ENCODE results near the gene PROC.

PROC gene

GRCh38 chr2:127418300-127419111 lies at the start of gene PROC:
Gene PROC (plus strand): TSS chr2:127418427. CDS start chr2:127419943, 1,516 bp downstream.
- Histone ChIP-seq H3K27ac (ENCODE audit: low read length) (peak within 1 kb of the TSS; percentile 94), H3K9me3 (ENCODE audit: insufficient read depth, low read length, severe bottlenecking) (no peaks in the 10 kb centered on the region), H3K79me2 (ENCODE audit: insufficient read depth, low read length) (no peaks in the 10 kb centered on the region), H3K36me3 (ENCODE audit: insufficient read depth, low read length) (no peaks in the 10 kb centered on the region), H3K9ac (ENCODE audit: low read depth, low read length) (peak within 1 kb of the TSS; percentile 61), H2AFZ (ENCODE audit: low read depth, low read length) (peak within 1 kb of the TSS; percentile 35; the same call in 1 of the 2 replicates), H3K27me3 (ENCODE audit: insufficient read depth, low read length, poor library complexity) (peaks cover 13% of the 10 kb centered on the region), H3K4me3 (ENCODE audit: low read depth in 1 of 2, low read length in 2 of 2) (peak within 1 kb of the TSS in 1 of 2 experiments; percentile 53; a peak in 2 of 4 replicates), H3K4me2 (ENCODE audit: insufficient read depth, low read length) (peak within 1 kb of the TSS; percentile 75), H3K4me1 (ENCODE audit: insufficient read depth, low read length) (peaks cover 54% of the 10 kb centered on the region), H4K20me1 (ENCODE audit: insufficient read depth, low read length) (no peaks in the 10 kb centered on the region)
- ATAC-seq (ENCODE audit: insufficient read depth, low read depth): no peak
- no peak for DNase-seq
- TF ChIP-seq, protein P1, sequence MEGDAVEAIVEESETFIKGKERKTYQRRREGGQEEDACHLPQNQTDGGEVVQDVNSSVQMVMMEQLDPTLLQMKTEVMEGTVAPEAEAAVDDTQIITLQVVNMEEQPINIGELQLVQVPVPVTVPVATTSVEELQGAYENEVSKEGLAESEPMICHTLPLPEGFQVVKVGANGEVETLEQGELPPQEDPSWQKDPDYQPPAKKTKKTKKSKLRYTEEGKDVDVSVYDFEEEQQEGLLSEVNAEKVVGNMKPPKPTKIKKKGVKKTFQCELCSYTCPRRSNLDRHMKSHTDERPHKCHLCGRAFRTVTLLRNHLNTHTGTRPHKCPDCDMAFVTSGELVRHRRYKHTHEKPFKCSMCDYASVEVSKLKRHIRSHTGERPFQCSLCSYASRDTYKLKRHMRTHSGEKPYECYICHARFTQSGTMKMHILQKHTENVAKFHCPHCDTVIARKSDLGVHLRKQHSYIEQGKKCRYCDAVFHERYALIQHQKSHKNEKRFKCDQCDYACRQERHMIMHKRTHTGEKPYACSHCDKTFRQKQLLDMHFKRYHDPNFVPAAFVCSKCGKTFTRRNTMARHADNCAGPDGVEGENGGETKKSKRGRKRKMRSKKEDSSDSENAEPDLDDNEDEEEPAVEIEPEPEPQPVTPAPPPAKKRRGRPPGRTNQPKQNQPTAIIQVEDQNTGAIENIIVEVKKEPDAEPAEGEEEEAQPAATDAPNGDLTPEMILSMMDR (IDR thresholded peaks at IDR 0.05; ENCODE audit: borderline replicate concordance, extremely low read depth, low read length, poor library complexity, severe bottlenecking): no peak
- TF ChIP-seq EZH2 (IDR thresholded peaks at IDR 0.05; ENCODE audit: borderline replicate concordance, low read depth, low read length, severe bottlenecking): no peak

DNA sequence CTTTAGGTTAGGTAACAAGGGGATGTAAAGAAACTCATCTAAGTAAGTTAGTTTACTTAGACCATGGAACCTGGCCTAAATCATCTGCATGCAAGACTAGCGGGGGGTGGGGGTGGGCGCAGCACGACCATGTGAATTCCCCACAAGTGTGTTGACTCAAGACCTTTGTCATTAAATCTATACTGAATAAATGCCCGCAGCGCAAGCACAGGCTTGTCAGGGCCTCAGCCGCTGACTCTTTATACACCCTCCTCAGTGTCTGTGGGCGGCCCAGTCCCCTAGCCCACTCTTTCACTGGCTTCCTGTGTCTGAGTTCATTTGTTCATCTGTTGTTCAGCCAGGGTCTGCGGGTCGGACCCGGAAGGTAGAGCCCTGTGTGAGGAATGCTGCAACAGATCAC lies 48.2 kb upstream of the PROC start:
- H4K20me1 ChIP-seq (ENCODE audit: insufficient read depth, low read length): peaks cover 25% of the 10 kb centered on the region
- ATAC-seq (ENCODE audit: insufficient read depth, low read depth) (no peak), DNase-seq (no peak)
- no peaks in the 10 kb centered on the region for H3K27me3 ChIP-seq (ENCODE audit: insufficient read depth, low read length, poor library complexity)
- H2AFZ ChIP-seq (ENCODE audit: low read depth, low read length): no peak overlapping the region
- no peaks in the 10 kb centered on the region for H3K4me1 ChIP-seq (ENCODE audit: insufficient read depth, low read length)
- peaks cover 11% of the 10 kb centered on the region; the same call in 1 of the 2 replicates for H3K36me3 ChIP-seq (ENCODE audit: insufficient read depth, low read length)
- no peak overlapping the region for H3K27ac ChIP-seq (ENCODE audit: low read length)
- no peak overlapping the region for H3K9ac ChIP-seq (ENCODE audit: low read depth, low read length)
- H3K79me2 ChIP-seq (ENCODE audit: insufficient read depth, low read length): peaks cover 97% of the 10 kb centered on the region
- H3K4me2 ChIP-seq (ENCODE audit: insufficient read depth, low read length): no peak overlapping the region
- peaks cover 32% of the 10 kb centered on the region for H3K9me3 ChIP-seq (ENCODE audit: insufficient read depth, low read length, severe bottlenecking)
- H3K4me3 ChIP-seq (ENCODE audit: low read depth in 1 of 2, low read length in 2 of 2): no peak overlapping the region
- TF ChIP-seq, protein P1 (IDR thresholded peaks at IDR 0.05; ENCODE audit: borderline replicate concordance, extremely low read depth, low read length, poor library complexity, severe bottlenecking): no peak
- TF ChIP-seq EZH2 (IDR thresholded peaks at IDR 0.05; ENCODE audit: borderline replicate concordance, low read depth, low read length, severe bottlenecking): no peak

- H3K79me2 ChIP-seq (ENCODE audit: insufficient read depth, low read length): peaks cover 96% of the 10 kb centered on the region
- no peak overlapping the region for H3K4me3 ChIP-seq (ENCODE audit: low read depth in 1 of 2, low read length in 2 of 2)
- no peaks in the 10 kb centered on the region for H3K27me3 ChIP-seq (ENCODE audit: insufficient read depth, low read length, poor library complexity)
- H4K20me1 ChIP-seq (ENCODE audit: insufficient read depth, low read length): peaks cover 14% of the 10 kb centered on the region
- peaks cover 11% of the 10 kb centered on the region; the same call in 1 of the 2 replicates for H3K36me3 ChIP-seq (ENCODE audit: insufficient read depth, low read length)
- H2AFZ ChIP-seq (ENCODE audit: low read depth, low read length): no peak overlapping the region
- no peaks in the 10 kb centered on the region for H3K4me1 ChIP-seq (ENCODE audit: insufficient read depth, low read length)
- peaks cover 37% of the 10 kb centered on the region for H3K9me3 ChIP-seq (ENCODE audit: insufficient read depth, low read length, severe bottlenecking)
- DNase-seq (no peak), ATAC-seq (ENCODE audit: insufficient read depth, low read depth) (no peak)
- no peak overlapping the region for H3K27ac ChIP-seq (ENCODE audit: low read length)
- TF ChIP-seq EZH2 (IDR thresholded peaks at IDR 0.05; ENCODE audit: borderline replicate concordance, low read depth, low read length, severe bottlenecking): no peak
- TF ChIP-seq, protein P1 (IDR thresholded peaks at IDR 0.05; ENCODE audit: borderline replicate concordance, extremely low read depth, low read length, poor library complexity, severe bottlenecking): no peak
- no peak overlapping the region for H3K4me2 ChIP-seq (ENCODE audit: insufficient read depth, low read length)
- no peak overlapping the region for H3K9ac ChIP-seq (ENCODE audit: low read depth, low read length)
These were observed 47.2 kb upstream of the PROC start for GRCh38 chr2:127371037-127371436.

All from DND-41 (cell line).